IMR-90 (cell line): Measurements from ENCODE around the gene CDH13. TPM values are rescaled to one million over a fixed set of nuclear protein-coding genes. Genes with fewer than 3 reads are reported as not detected.

Source experiments
- ATAC-seq: fragments of 200-7000 bp; cut with Tn5 transposase; 2 replicates; pipeline ENCODE4 v1.9.1; 2020; ENCODE audit warnings: low read depth, mild to moderate bottlenecking, moderate library complexity
- BruUV-seq: library from RNA; stranded (reverse); fragments of 400-500 nt; replicated peaks from 2 replicates; lab custom pipeline; 2021; lab: Mats Ljungman, UMichigan
- CTCF ChIA-PET: fragments of 300-600 bp; formaldehyde crosslinking; extraction: SDS; loops from one replicate; lab custom pipeline; 2021; ENCODE audit warnings: antibody characterized with exemption; lab: Yijun Ruan, JAX
- POLR2A ChIA-PET: fragments of 300-600 bp; sonication (Branson Sonifier 250); formaldehyde crosslinking; loops from one replicate; lab custom pipeline; 2022; ENCODE audit warnings: antibody characterized with exemption; ENCODE audit not compliant: unreplicated experiment; lab: Charles Lee
- DNase-seq: peaks from one replicate; pipeline ENCODE4 v3.0.0; 2013
- H2AFZ ChIP-seq: replicated peaks from 2 replicates; pipeline ENCODE3; 2013; ENCODE audit warnings: low read length, mild to moderate bottlenecking; ENCODE audit not compliant: poor library complexity
- H2AK5ac ChIP-seq: 2 replicates; pipeline ENCODE4 v1.6.1; 2013; ENCODE audit warnings: low read depth, low read length, inconsistent platforms
- H2AK9ac ChIP-seq: replicated peaks from 2 replicates; pipeline ENCODE3; 2013; ENCODE audit warnings: mild to moderate bottlenecking, low read depth, low read length, moderate library complexity; ENCODE audit not compliant: poor library complexity
- H2BK120ac ChIP-seq: 2 replicates; pipeline ENCODE4 v1.6.1; 2013; ENCODE audit warnings: low read depth, low read length, inconsistent platforms
- H2BK15ac ChIP-seq: 3 replicates; pipeline ENCODE4 v1.6.1; 2013; ENCODE audit warnings: low read depth, low read length, inconsistent platforms
- H2BK20ac ChIP-seq: 2 replicates; pipeline ENCODE4 v1.6.1; 2013; ENCODE audit warnings: low read depth, mild to moderate bottlenecking, inconsistent platforms, low read length, moderate library complexity
- H2BK5ac ChIP-seq: 2 replicates; pipeline ENCODE4 v1.6.1; 2013; ENCODE audit warnings: mild to moderate bottlenecking, low read depth, low read length, inconsistent platforms; ENCODE audit not compliant: poor library complexity, severe bottlenecking
- H3K14ac ChIP-seq: replicated peaks from 2 replicates; pipeline ENCODE4 v1.6.1; 2013; ENCODE audit warnings: low read depth, low read length, inconsistent platforms
- H3K18ac ChIP-seq: 2 replicates; pipeline ENCODE4 v1.6.1; 2013; ENCODE audit warnings: low read depth, low read length, control low read depth
- H3K23ac ChIP-seq: 2 replicates; pipeline ENCODE4 v1.6.1; 2013; ENCODE audit warnings: low read depth, low read length, inconsistent platforms
- H3K27ac ChIP-seq: 2 replicates; pipeline ENCODE4 v1.5.1; 2013; ENCODE audit warnings: mild to moderate bottlenecking, control low read depth, low read length; ENCODE audit not compliant: insufficient read depth
- H3K27me3 ChIP-seq: 2 replicates; pipeline ENCODE4 v1.6.1; 2013; ENCODE audit warnings: low read length; ENCODE audit not compliant: control insufficient read depth, insufficient read depth
- H3K36me3 ChIP-seq: 2 replicates; pipeline ENCODE4 v1.6.1; 2013; ENCODE audit warnings: low read length, mixed read lengths; ENCODE audit not compliant: control insufficient read depth, insufficient read depth
- H3K4ac ChIP-seq: 2 replicates; pipeline ENCODE4 v1.6.1; 2013; ENCODE audit warnings: low read depth, low read length, inconsistent platforms
- H3K4me1 ChIP-seq: 2 replicates; pipeline ENCODE4 v1.6.1; 2013; ENCODE audit warnings: low read length, mixed read lengths; ENCODE audit not compliant: control insufficient read depth, insufficient read depth
- H3K4me2 ChIP-seq: 2 replicates; pipeline ENCODE4 v1.6.1; 2013; ENCODE audit warnings: low read depth, mild to moderate bottlenecking, control low read depth, low read length, moderate library complexity
- H3K4me3 ChIP-seq: 2 replicates; pipeline ENCODE4 v1.5.1; 2013; ENCODE audit warnings: low read depth, mild to moderate bottlenecking, control low read depth, low read length, moderate library complexity; ENCODE audit not compliant: insufficient read depth
- H3K56ac ChIP-seq: 2 replicates; pipeline ENCODE4 v1.6.1; 2013; ENCODE audit warnings: low read length, inconsistent platforms; ENCODE audit not compliant: insufficient read depth; ENCODE audit errors: extremely low read depth
- H3K79me1 ChIP-seq, 2 experiments: 2 replicates each; pipeline ENCODE4 v1.6.1; 2013; ENCODE audit warnings: low read length in 2 of 2, inconsistent platforms in 1 of 2, low read depth in 1 of 2
- H3K9ac ChIP-seq: 2 replicates; pipeline ENCODE4 v1.6.1; 2013; ENCODE audit warnings: low read depth, low read length, control low read depth
- H3K9me1 ChIP-seq: 2 replicates; pipeline ENCODE4 v1.6.1; 2013; ENCODE audit warnings: low read length, inconsistent platforms; ENCODE audit not compliant: insufficient read depth
- H3K9me3 ChIP-seq: 2 replicates; pipeline ENCODE4 v1.6.1; 2013; ENCODE audit warnings: low read length; ENCODE audit not compliant: control insufficient read depth, insufficient read depth
- H4K20me1 ChIP-seq: 2 replicates; pipeline ENCODE4 v1.6.1; 2013; ENCODE audit warnings: low read length, inconsistent platforms; ENCODE audit not compliant: insufficient read depth
- H4K5ac ChIP-seq: 2 replicates; pipeline ENCODE4 v1.6.1; 2013; ENCODE audit warnings: mild to moderate bottlenecking, low read depth, low read length, control low read depth
- H4K8ac ChIP-seq, 2 experiments: 2 replicates each; pipeline ENCODE4 v1.6.1; 2013; ENCODE audit warnings: low read depth in 2 of 2, low read length in 2 of 2, control low read depth in 1 of 2, inconsistent platforms in 1 of 2
- H4K91ac ChIP-seq: 2 replicates; pipeline ENCODE4 v1.6.1; 2013; ENCODE audit warnings: low read depth, low read length, inconsistent platforms; ENCODE audit not compliant: insufficient read depth
- BHLHE40 ChIP-seq: fragments of 150-350 bp; IDR thresholded peaks from 2 replicates; pipeline ENCODE4 v1.6.1; 2016; ENCODE audit warnings: mild to moderate bottlenecking, low read depth, low read length
- ELK1 ChIP-seq: fragments of 150-350 bp; IDR thresholded peaks from 2 replicates; pipeline ENCODE4 v1.6.1; 2016; ENCODE audit warnings: low read depth, mild to moderate bottlenecking, low read length, moderate library complexity, borderline replicate concordance
- FOS ChIP-seq: fragments of 150-350 bp; IDR thresholded peaks from 2 replicates; pipeline ENCODE4 v1.6.1; 2016; ENCODE audit warnings: low read depth, low read length
- POLR2A ChIP-seq: IDR thresholded peaks from 2 replicates; pipeline ENCODE4 v1.6.1; 2012; ENCODE audit warnings: mild to moderate bottlenecking, low read depth, low read length
- RCOR1 ChIP-seq: IDR thresholded peaks from 2 replicates; pipeline ENCODE4 v1.6.1; 2012; ENCODE audit warnings: mild to moderate bottlenecking, low read length, improper control_type of control experiment; ENCODE audit not compliant: insufficient replicate concordance
- RFX5 ChIP-seq: IDR thresholded peaks from 2 replicates; pipeline ENCODE4 v1.8.0; 2012; ENCODE audit warnings: low read depth, mild to moderate bottlenecking, low read length, moderate library complexity
- WGBS, 2 experiments: methylation state at CpG; one replicate each; pipeline versions ENCODE4 v1.1.5 to v1.1.7; 2013; ENCODE audit warnings: missing lambda C conversion rate in 2 of 2; ENCODE audit not compliant: insufficient read length in 1 of 2; ENCODE audit errors: extremely low coverage in 2 of 2; 5-methylcytosine and 5-hydroxymethylcytosine counted together
- dilution Hi-C: fragments of 300-500 bp; cut with HindIII; formaldehyde crosslinking; loops from one replicate; pipeline ENCODE4 v1.14.3; 2018; ENCODE audit warnings: low sequenced_read_pairs; ENCODE audit not compliant: unreplicated experiment
- in situ Hi-C: fragments of 300-500 bp; cut with MboI; formaldehyde crosslinking; loops from 3 replicates; pipeline ENCODE4 v1.14.3; 2019; ENCODE audit warnings: low sequenced_read_pairs, inconsistent platforms, mixed read lengths
- intact Hi-C: fragments of 100-400 bp; cut with micrococcal nuclease; formaldehyde crosslinking; loops from 2 replicates; pipeline ENCODE4 v1.10.0; 2022
- polyA plus RNA-seq, 3 experiments: library from polyadenylated mRNA; depleted of rRNA; stranded (reverse); fragments of >200 nt; gene quantifications; 2 replicates each; pipeline ENCODE4 v1.2.3, GENCODE V29; 2012; ENCODE audit warnings: low replicate concordance in 1 of 3
- total RNA-seq: library from RNA; depleted of rRNA; stranded (reverse); fragments of >200 nt; gene quantifications from 2 replicates; pipeline ENCODE4 v1.2.3, GENCODE V29; 2012

The CDH13 gene
- total and polyA plus RNA-seq, 2 of the 4 experiments (the other 2 are of a cell fraction) = 61.6 to 74.7 TPM

- H3K14ac ChIP-seq = no peak overlapping the region
- H3K9ac ChIP-seq = no peak overlapping the region
- ChIA-PET CTCF (no interaction called here), POLR2A (no interaction called here)
- no TSS peak for BruUV-seq
- no peak overlapping the region for H2BK20ac ChIP-seq
- no peak overlapping the region for H3K18ac ChIP-seq
- H3K9me1 ChIP-seq = peaks cover 4% of the 10 kb centered on the region; the same call in 1 of the 2 replicates
- H4K5ac ChIP-seq = no peak overlapping the region
- no peak overlapping the region for H2AK5ac ChIP-seq
- no CpG with 5 or more reads among the region's 2 CpGs for WGBS, 2 experiments
- in situ Hi-C loops = no loop called here
- H3K4me1 ChIP-seq = no peaks in the 10 kb centered on the region
- H3K4ac ChIP-seq = no peak overlapping the region
- H3K36me3 ChIP-seq = no peaks in the 10 kb centered on the region
- no peak for DNase-seq
- no peak overlapping the region for H4K91ac ChIP-seq
- no peak overlapping the region for H2BK5ac ChIP-seq
- no peak overlapping the region for H4K8ac ChIP-seq
- H2BK15ac ChIP-seq = no peak overlapping the region
- H3K56ac ChIP-seq = no peak overlapping the region
- H2AK9ac ChIP-seq = no peak overlapping the region
- intact Hi-C loops = no loop called here
- no peak overlapping the region for H3K4me3 ChIP-seq
- no peak overlapping the region for H3K23ac ChIP-seq
- H3K27ac ChIP-seq = no peak overlapping the region
- no peaks in the 10 kb centered on the region for H4K20me1 ChIP-seq
- dilution Hi-C loops = no loop called here
- no peak overlapping the region for H2BK120ac ChIP-seq
- no peak for ATAC-seq
- peaks cover 5% of the 10 kb centered on the region; the same call in 1 of the 2 replicates for H3K9me3 ChIP-seq
- no peaks in the 10 kb centered on the region for H3K79me1 ChIP-seq
- H3K4me2 ChIP-seq = no peak overlapping the region
- no peak overlapping the region for H2AFZ ChIP-seq
- no peak for TF ChIP-seq BHLHE40
- no peak for TF ChIP-seq RFX5
- no peak for TF ChIP-seq RCOR1
- TF ChIP-seq ELK1 = no peak
- TF ChIP-seq POLR2A = no peak
- TF ChIP-seq FOS = no peak
- H3K27me3 ChIP-seq = no peaks in the 10 kb centered on the region
Observed at GRCh38 chr16:83724585-83724984, 1097.8 kb downstream of the CDH13 start.
